Activated T-cell treated with anti-CD3 and anti-CD28 coated beads, Interleukin-2, amount 50 U/mL, for 4 hours (primary cell): ENCODE results near the gene SLC24A3. TPM values are rescaled to one million over a fixed set of nuclear protein-coding genes. Genes with fewer than 3 reads are reported as not detected.

Source experiments
- ATAC-seq, 2 donors: fragments of 200-7000 bp; cut with Tn5 transposase; one replicate each; pipeline ENCODE4 v1.10.0; 2021
- DNase-seq: peaks from one replicate; pipeline ENCODE4 v3.0.0-alpha.2; 2020
- H3K27me3 Mint-ChIP-seq: one replicate; pipeline ENCODE4 v1.8.0; 2021; ENCODE audit warnings: low read depth, mixed read lengths
- H3K36me3 Mint-ChIP-seq: one replicate; pipeline ENCODE4 v1.8.0; 2022; ENCODE audit warnings: mixed read lengths; ENCODE audit not compliant: insufficient read depth
- H3K4me1 Mint-ChIP-seq: one replicate; pipeline ENCODE4 v1.8.0; 2021; ENCODE audit warnings: low read depth, mixed read lengths
- H3K4me3 Mint-ChIP-seq: one replicate; pipeline ENCODE4 v1.8.0; 2021; ENCODE audit warnings: mild to moderate bottlenecking, moderate library complexity, mixed read lengths
- H3K9me3 Mint-ChIP-seq: one replicate; pipeline ENCODE4 v1.8.0; 2021; ENCODE audit warnings: mixed read lengths
- total RNA-seq, 3 donors: library from RNA; stranded (reverse); gene quantifications; one replicate each; pipeline ENCODE4 v1.2.1, GENCODE V29; 2021

The SLC24A3 gene
- total RNA-seq, 3 donors from 2014 or later: 0.05 to 0.10 TPM; not detected in 1

DNA sequence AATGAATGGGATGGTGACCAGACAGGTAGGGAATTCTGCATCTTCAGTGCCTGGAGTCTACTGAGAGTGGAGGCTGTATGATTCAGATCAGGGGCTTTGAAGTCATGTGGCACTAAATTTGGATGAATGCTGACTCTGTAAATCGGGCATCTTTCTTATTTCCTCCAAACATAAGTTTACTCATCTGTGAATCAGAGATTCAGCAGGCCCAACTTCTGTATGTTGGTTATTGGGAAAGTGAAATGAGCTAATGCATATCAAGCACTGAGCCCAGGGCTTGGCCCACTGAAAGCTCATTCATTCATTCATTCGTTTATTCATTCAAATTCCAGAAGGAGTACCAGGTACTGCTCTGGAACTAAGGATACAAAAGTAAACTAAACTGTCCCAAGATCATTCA, 353.3 kb downstream of the SLC24A3 start:
- H3K36me3 Mint-ChIP-seq: no peaks in the 10 kb centered on the region
- no peak overlapping the region for H3K4me3 Mint-ChIP-seq
- no peak for ATAC-seq
- peaks cover 12% of the 10 kb centered on the region for H3K9me3 Mint-ChIP-seq
- H3K4me1 Mint-ChIP-seq: no peaks in the 10 kb centered on the region
- DNase-seq: no peak
- no peaks in the 10 kb centered on the region for H3K27me3 Mint-ChIP-seq

DNA sequence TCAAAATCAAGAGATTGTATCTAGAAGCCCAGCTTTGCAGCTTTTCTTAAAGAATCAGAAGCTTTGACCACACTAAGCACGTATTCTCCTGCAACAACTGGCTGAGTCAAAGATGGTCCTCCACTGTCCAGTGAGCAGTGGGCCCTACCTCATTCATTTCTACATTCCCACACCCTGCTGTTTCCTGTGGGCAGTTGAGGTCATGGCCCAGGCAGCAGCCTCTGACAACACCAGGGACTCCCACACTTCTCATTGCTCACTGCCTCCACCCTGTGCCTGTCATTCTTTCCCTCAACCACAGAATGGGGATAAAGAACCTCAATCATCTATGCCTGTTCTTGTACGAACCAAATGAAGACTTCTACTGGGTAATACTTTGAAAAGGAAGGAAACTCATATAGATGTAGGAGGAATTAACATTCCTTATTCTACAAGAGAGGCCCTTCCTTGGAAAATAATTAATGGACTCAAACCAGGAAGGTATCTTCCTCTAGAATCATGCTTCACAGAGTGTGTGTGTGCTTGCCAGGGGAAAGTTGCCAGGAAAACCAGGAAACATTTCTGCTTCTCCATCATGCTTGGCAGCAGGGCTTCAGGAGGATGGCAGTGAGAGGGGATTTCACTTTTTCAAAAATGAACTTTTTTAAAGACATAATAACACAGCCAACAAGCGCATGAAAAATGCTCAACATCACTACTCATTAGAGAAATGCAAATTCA, 353.9 kb downstream of the SLC24A3 start:
- no peak for DNase-seq
- Mint-ChIP-seq H3K36me3 (no peaks in the 10 kb centered on the region), H3K4me1 (no peaks in the 10 kb centered on the region), H3K27me3 (no peaks in the 10 kb centered on the region), H3K4me3 (no peak overlapping the region), H3K9me3 (peaks cover 12% of the 10 kb centered on the region)
- ATAC-seq: no peak

GRCh38 chr20:19568128-19568527, 355.7 kb downstream of the SLC24A3 start:
- H3K27me3 Mint-ChIP-seq: no peaks in the 10 kb centered on the region
- no peaks in the 10 kb centered on the region for H3K4me1 Mint-ChIP-seq
- H3K4me3 Mint-ChIP-seq: no peak overlapping the region
- no peak for ATAC-seq
- no peak for DNase-seq
- peaks cover 12% of the 10 kb centered on the region for H3K9me3 Mint-ChIP-seq
- no peaks in the 10 kb centered on the region for H3K36me3 Mint-ChIP-seq

GRCh38 chr20:19571996-19572395, 359.6 kb downstream of the SLC24A3 start:
- peaks cover 12% of the 10 kb centered on the region for H3K9me3 Mint-ChIP-seq
- DNase-seq: no peak
- no peaks in the 10 kb centered on the region for H3K27me3 Mint-ChIP-seq
- no peaks in the 10 kb centered on the region for H3K36me3 Mint-ChIP-seq
- H3K4me3 Mint-ChIP-seq: no peak overlapping the region
- no peak for ATAC-seq
- H3K4me1 Mint-ChIP-seq: no peaks in the 10 kb centered on the region

DNA sequence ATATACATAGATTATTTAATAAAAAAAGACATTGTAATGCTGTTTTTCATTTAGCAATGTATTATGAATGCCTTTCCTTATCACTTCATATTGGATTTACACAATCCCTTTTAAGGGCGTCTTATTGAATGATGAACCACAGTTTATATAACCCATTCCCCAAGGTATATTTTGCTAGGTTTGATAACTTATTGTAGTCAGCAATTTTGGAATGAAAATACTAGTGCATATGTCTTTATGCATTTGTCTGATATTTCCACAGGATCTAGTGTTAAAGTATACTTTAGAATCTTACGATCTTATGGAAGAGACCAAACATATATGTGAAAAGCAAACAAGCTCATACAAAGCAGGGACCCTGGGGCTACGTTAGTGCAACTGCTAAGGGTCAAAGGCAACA, 365.2 kb downstream of the SLC24A3 start:
- H3K4me3 Mint-ChIP-seq: no peak overlapping the region
- no peaks in the 10 kb centered on the region for H3K9me3 Mint-ChIP-seq
- no peaks in the 10 kb centered on the region for H3K36me3 Mint-ChIP-seq
- no peaks in the 10 kb centered on the region for H3K27me3 Mint-ChIP-seq
- H3K4me1 Mint-ChIP-seq: no peaks in the 10 kb centered on the region
- DNase-seq (no peak), ATAC-seq (no peak)

GRCh38 chr20:19582782-19583181, 370.3 kb downstream of the SLC24A3 start:
- Mint-ChIP-seq H3K4me1 (no peaks in the 10 kb centered on the region), H3K36me3 (no peaks in the 10 kb centered on the region), H3K4me3 (no peak overlapping the region), H3K9me3 (no peaks in the 10 kb centered on the region), H3K27me3 (no peaks in the 10 kb centered on the region)
- no peak for ATAC-seq
- DNase-seq: no peak

GRCh38 chr20:19583532-19584175, 371.2 kb downstream of the SLC24A3 start:
- Mint-ChIP-seq H3K36me3 (no peaks in the 10 kb centered on the region), H3K9me3 (no peaks in the 10 kb centered on the region), H3K4me3 (no peak overlapping the region), H3K4me1 (no peaks in the 10 kb centered on the region), H3K27me3 (no peaks in the 10 kb centered on the region)
- ATAC-seq: no peak
- peak; percentile 10 for DNase-seq

DNA sequence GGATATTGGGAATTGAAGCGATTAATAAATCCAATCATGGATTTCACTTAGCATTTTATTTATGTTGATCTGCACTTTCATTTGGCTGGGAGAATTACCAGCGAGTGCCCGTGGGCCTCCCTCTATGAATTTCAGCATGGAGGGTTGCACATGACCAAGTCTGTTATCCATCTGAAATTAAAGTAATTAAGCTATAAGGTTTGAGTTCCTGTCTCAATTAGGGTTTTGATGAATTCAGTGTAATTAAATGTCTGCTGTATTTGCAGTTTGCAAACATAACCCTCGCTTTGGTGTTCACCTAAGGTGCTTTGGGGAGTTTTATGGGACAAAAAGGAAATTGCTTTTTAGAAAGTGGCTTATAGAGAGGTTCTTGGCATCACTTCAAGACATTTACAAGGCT, 375.8 kb downstream of the SLC24A3 start:
- Mint-ChIP-seq H3K36me3 (no peaks in the 10 kb centered on the region), H3K4me3 (no peak overlapping the region), H3K4me1 (no peaks in the 10 kb centered on the region), H3K9me3 (no peaks in the 10 kb centered on the region), H3K27me3 (no peaks in the 10 kb centered on the region)
- DNase-seq (no peak), ATAC-seq (no peak)

DNA sequence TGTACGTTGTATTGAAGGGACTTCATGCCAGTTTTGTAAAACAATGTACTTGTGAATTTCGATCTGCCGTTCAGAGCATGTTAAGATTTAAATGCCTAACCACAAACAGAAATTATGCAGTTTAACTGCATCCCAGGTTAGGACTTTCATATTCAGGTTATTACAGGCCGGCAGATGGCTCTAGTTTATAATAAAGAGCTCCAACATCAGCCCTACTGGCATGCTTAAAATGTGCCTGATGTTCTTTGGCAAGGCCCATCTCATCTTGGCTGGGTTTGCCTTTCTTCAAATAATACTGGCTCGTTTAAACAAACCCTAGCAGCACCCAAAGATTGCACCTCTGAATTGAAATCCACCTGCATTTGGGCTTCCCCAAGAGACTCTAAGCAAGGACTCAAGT, 376.3 kb downstream of the SLC24A3 start:
- Mint-ChIP-seq H3K27me3 (no peaks in the 10 kb centered on the region), H3K4me3 (no peak overlapping the region), H3K36me3 (no peaks in the 10 kb centered on the region), H3K9me3 (no peaks in the 10 kb centered on the region), H3K4me1 (no peaks in the 10 kb centered on the region)
- ATAC-seq (no peak), DNase-seq (no peak)

DNA sequence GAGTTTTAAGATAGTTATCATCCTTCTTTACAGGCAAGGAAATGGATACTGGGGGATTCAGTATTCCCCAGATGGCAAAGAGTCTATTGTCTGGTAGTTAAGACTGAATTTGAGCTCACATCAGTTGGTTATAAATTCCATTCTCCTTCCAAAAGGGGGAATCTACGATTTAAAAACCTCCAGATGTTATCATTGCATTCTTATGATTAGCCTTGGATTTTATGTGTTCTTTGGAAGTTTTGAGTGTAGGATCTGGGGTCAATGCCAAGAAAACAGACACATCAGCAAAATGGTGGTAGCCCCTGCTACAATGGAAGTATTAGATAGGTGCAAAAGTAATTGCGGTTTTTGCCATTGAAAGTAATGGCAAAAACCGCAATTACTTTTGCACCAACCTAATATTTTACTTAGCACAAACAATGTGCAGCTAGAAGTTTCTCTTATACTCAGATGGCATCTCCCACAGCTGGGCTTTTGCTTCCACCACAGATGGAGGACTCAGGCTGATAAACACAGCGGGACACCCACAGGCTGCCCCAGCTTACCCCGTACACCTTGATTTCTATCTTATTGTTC, 377.4 kb downstream of the SLC24A3 start:
- Mint-ChIP-seq H3K36me3 (no peaks in the 10 kb centered on the region), H3K4me1 (no peaks in the 10 kb centered on the region), H3K4me3 (no peak overlapping the region), H3K9me3 (no peaks in the 10 kb centered on the region), H3K27me3 (no peaks in the 10 kb centered on the region)
- no peak for DNase-seq
- ATAC-seq: no peak

DNA sequence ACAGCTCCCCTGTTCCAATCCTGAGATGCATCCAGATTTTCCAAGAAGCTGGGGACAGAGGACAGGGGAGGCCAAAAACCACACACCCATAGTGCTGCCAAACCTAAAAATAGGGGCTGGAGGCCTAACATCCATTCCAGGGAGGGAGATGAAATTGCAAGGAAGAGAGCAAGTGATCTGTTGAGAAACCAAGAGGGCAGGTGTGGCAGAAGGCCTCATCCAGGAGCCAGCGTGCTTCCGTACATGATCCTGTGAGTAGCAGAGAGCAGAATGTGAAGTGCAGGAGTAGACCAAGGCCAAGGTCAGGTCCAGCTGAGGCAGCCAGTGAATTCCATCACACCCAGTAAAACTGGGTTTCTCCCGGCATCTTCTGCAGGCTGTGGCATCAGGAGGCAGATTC, 377.9 kb downstream of the SLC24A3 start:
- no peaks in the 10 kb centered on the region for H3K9me3 Mint-ChIP-seq
- no peaks in the 10 kb centered on the region for H3K4me1 Mint-ChIP-seq

DNA sequence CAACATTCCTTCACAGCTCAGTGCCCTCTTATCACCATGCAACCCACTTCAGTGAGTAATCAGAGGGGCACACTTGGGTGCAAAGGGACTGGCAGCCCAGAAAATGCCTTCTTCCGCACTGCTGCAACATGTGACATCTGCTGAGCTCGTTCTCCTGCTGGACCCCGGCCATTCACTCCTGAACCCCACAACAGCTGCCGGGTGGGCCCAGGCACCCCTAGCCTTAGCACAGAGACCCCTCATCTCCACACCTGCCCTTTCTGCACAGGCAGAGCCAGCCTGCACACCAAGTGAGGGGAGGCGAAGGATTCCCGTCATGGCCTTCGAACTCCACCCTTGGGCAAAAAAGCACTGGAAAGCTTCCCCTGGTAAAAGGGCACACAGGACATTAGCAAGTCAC, 381.3 kb downstream of the SLC24A3 start:
- ATAC-seq (no peak), DNase-seq (no peak)
- Mint-ChIP-seq H3K4me1 (no peaks in the 10 kb centered on the region), H3K27me3 (peaks cover 4% of the 10 kb centered on the region), H3K4me3 (no peak overlapping the region), H3K36me3 (no peaks in the 10 kb centered on the region), H3K9me3 (no peaks in the 10 kb centered on the region)

More for the DNA sequence above, 377.9 kb downstream of the SLC24A3 start:
- no peaks in the 10 kb centered on the region for H3K27me3 Mint-ChIP-seq
- no peak for ATAC-seq
- DNase-seq: no peak
- H3K36me3 Mint-ChIP-seq: no peaks in the 10 kb centered on the region
- no peak overlapping the region for H3K4me3 Mint-ChIP-seq

- no peaks in the 10 kb centered on the region for H3K36me3 Mint-ChIP-seq
Measured at GRCh38 chr20:19594896-19595295, 382.5 kb downstream of the SLC24A3 start.

DNA sequence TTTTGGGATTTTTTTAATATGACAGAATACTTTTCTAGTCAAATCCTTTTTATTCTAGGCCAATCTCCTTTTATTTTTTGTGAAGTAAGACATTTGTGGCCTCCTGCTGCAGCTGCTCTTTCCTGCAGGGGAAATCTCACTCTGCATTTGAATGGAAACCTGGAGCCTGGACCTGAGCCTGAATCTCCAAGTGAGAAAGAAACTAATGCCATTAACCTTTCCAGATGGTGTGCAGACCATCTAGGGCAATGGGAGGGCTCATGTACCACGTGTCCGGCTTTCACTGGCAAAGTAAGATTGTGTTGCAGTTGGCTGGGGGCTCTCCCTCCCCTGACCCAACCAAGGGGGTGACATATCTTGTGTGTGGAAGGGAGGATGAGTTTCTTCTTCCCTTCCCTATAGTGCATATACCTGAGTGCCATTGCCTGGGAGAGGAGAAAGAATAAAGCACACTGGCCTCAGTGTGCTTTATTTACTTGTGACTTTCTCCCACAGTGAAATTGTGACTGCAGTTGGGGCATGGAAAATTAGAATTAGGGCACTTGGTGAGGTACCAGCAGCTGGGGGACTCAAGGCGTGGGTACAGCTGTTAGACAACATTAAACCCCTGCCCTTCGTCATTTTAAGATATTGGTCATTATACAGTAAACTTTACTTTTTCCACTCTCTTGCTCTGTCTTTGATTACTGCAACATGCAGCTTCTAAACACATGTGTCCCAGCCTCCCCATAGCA, 385.8 kb downstream of the SLC24A3 start:
- DNase-seq: no peak
- Mint-ChIP-seq H3K36me3 (no peaks in the 10 kb centered on the region), H3K9me3 (no peaks in the 10 kb centered on the region), H3K4me1 (no peaks in the 10 kb centered on the region), H3K4me3 (no peak overlapping the region), H3K27me3 (peaks cover 4% of the 10 kb centered on the region)
- ATAC-seq: no peak

More at GRCh38 chr20:19594896-19595295, 382.5 kb downstream of the SLC24A3 start:
- H3K27me3 Mint-ChIP-seq: peaks cover 4% of the 10 kb centered on the region
- H3K4me1 Mint-ChIP-seq: no peaks in the 10 kb centered on the region
- no peak for ATAC-seq
- H3K4me3 Mint-ChIP-seq: no peak overlapping the region
- H3K9me3 Mint-ChIP-seq: no peaks in the 10 kb centered on the region
- no peak for DNase-seq
